Tibial nerve (tissue), 3 donors: Measurements from ENCODE around the gene GLRB.

Experiments used
- POLR2A ChIP-seq, 2 donors: fragments of 450-650 bp; IDR thresholded peaks; one replicate each; pipeline ENCODE4 v1.6.1; 2017; ENCODE audit warnings: antibody characterized with exemption in 2 of 2, mild to moderate bottlenecking in 2 of 2, moderate library complexity in 2 of 2
- TF ChIP-seq, protein P1 (sequence below), 5 experiments: fragments of 200-600 bp in 3 of 5; fragments of 450-650 bp in 2 of 5; sonication (generic) in 3 of 5; IDR thresholded peaks; one replicate each; pipeline ENCODE4 v1.5.1; 2016 to 2019; ENCODE audit warnings: antibody characterized with exemption in 5 of 5, mild to moderate bottlenecking in 3 of 5, moderate library complexity in 2 of 5

DNA sequence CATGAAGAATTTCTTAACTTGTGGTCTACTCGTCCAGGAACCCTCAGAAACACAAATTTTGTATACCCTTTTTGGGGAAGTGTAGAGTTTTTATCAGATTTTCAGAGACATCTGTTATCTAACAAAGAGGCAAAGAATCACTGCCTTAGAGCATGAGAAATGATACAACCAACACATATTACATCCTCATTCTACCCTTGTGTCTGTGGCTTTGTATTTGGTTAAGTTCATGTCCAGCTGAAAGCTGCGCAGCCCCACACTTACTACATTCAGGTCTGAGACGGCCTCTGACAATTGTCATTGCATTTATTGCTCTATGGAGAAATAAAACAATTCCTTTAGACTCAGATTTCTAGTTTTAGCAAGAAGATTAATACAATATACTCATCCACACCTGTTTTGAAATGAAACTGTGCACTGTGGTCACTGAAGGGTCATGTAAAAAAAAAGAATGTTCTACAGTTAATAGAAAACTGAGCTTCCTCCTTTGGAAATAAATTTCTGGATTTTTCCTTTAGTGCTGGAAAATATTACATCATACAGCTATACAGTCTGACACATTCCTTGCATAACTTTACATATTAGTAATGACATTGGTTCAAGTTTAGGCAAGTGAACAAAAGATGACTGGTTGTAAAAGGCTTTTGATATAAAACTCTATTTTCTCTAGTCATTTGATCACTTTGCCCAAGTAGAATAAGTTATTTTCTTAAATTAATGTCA lies 39.8 kb downstream of the GLRB start:
- TF ChIP-seq POLR2A (IDR thresholded peaks at IDR 0.05), result no peak
- TF ChIP-seq, protein P1, sequence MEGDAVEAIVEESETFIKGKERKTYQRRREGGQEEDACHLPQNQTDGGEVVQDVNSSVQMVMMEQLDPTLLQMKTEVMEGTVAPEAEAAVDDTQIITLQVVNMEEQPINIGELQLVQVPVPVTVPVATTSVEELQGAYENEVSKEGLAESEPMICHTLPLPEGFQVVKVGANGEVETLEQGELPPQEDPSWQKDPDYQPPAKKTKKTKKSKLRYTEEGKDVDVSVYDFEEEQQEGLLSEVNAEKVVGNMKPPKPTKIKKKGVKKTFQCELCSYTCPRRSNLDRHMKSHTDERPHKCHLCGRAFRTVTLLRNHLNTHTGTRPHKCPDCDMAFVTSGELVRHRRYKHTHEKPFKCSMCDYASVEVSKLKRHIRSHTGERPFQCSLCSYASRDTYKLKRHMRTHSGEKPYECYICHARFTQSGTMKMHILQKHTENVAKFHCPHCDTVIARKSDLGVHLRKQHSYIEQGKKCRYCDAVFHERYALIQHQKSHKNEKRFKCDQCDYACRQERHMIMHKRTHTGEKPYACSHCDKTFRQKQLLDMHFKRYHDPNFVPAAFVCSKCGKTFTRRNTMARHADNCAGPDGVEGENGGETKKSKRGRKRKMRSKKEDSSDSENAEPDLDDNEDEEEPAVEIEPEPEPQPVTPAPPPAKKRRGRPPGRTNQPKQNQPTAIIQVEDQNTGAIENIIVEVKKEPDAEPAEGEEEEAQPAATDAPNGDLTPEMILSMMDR (IDR thresholded peaks at IDR 0.05), result no peak
